Measurements from ENCODE around the gene NCS1. TPM values are rescaled to one million over a fixed set of nuclear protein-coding genes. Genes with fewer than 3 reads are reported as not detected.

NCS1 gene
- total RNA-seq, 1 experiment from 2014 or later, result 68.7 TPM

DNA sequence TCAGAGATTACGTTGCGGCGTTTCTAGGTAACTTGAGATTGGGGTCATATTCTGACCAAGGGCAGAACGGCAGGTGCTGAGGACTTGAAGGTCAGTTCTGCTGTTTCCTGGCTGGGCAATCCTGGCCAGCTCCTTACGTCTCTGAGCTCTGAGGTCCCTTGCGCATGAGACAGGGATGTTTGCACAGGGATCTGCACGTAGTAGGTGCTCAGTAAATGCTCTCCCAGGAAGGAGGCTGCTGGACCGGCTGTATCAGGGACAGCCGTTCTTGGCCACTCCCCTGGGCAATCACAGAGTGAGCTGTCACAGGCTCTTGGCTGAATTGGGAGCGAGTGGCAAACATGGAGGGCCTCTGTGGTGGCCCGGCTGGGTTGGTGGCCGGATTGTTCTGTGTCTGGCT lies 8.3 kb downstream of the NCS1 start:
- ATAC-seq, result no peak
- Histone ChIP-seq H3K9me3 (ENCODE audit: control insufficient read depth in 1 of 2, insufficient read depth in 1 of 2, low read depth in 1 of 2, low read length in 2 of 2) (no peaks in the 10 kb centered on the region), H2AFZ (ENCODE audit: low read depth, low read length, poor library complexity, severe bottlenecking) (no peak overlapping the region), H3K79me2 (ENCODE audit: insufficient read depth, low read length) (peaks cover 97% of the 10 kb centered on the region), H3K4me3 (replicated peaks in 1 of 2; ENCODE audit: low read depth in 1 of 2, low read length in 2 of 2) (no peak overlapping the region), H3K9me2 (ENCODE audit: insufficient read depth) (no peaks in the 10 kb centered on the region), H3K4me2 (ENCODE audit: low read length) (no peak overlapping the region), H3K4me1 (ENCODE audit: control insufficient read depth in 1 of 2, insufficient read depth in 2 of 2, low read length in 2 of 2) (peaks cover 9 to 31% of the 10 kb centered on the region in 2 experiments; a peak in 3 of 4 replicates), H3K36me3 (ENCODE audit: control insufficient read depth in 1 of 2, insufficient read depth in 2 of 2, low read length in 2 of 2) (peaks cover 0 to 1% of the 10 kb centered on the region in 2 experiments; a peak in 1 of 4 replicates), H3K27me3 (ENCODE audit: insufficient read depth, low read length) (no peaks in the 10 kb centered on the region), H4K20me1 (ENCODE audit: insufficient read depth) (no peaks in the 10 kb centered on the region), H3K27ac (ENCODE audit: low read depth, low read length) (no peak overlapping the region), H3K9ac (ENCODE audit: low read length) (no peak overlapping the region)
- ChIA-PET POLR2A (no interaction called here), CTCF (no interaction called here), RAD21 (ENCODE audit: low non-redundant PET in 1 of 2, low total read pairs in 2 of 2, uncharacterized antibody in 2 of 2, unreplicated experiment in 2 of 2) (no interaction called here)
- intact Hi-C loops (cut with micrococcal nuclease), result no loop called here
- TF ChIP-seq SP1 (IDR thresholded peaks at IDR 0.05; ENCODE audit: low read depth), result no peak
- TF ChIP-seq, protein P1, sequence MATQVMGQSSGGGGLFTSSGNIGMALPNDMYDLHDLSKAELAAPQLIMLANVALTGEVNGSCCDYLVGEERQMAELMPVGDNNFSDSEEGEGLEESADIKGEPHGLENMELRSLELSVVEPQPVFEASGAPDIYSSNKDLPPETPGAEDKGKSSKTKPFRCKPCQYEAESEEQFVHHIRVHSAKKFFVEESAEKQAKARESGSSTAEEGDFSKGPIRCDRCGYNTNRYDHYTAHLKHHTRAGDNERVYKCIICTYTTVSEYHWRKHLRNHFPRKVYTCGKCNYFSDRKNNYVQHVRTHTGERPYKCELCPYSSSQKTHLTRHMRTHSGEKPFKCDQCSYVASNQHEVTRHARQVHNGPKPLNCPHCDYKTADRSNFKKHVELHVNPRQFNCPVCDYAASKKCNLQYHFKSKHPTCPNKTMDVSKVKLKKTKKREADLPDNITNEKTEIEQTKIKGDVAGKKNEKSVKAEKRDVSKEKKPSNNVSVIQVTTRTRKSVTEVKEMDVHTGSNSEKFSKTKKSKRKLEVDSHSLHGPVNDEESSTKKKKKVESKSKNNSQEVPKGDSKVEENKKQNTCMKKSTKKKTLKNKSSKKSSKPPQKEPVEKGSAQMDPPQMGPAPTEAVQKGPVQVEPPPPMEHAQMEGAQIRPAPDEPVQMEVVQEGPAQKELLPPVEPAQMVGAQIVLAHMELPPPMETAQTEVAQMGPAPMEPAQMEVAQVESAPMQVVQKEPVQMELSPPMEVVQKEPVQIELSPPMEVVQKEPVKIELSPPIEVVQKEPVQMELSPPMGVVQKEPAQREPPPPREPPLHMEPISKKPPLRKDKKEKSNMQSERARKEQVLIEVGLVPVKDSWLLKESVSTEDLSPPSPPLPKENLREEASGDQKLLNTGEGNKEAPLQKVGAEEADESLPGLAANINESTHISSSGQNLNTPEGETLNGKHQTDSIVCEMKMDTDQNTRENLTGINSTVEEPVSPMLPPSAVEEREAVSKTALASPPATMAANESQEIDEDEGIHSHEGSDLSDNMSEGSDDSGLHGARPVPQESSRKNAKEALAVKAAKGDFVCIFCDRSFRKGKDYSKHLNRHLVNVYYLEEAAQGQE (IDR thresholded peaks at IDR 0.05; ENCODE audit: low read depth), result no peak
- no peak for TF ChIP-seq ZNF274 (IDR thresholded peaks at IDR 0.05; ENCODE audit: low read depth, low read length)
- no peak for TF ChIP-seq FOSL1 (IDR thresholded peaks at IDR 0.05; ENCODE audit: low read depth)
- TF ChIP-seq, protein P2, sequence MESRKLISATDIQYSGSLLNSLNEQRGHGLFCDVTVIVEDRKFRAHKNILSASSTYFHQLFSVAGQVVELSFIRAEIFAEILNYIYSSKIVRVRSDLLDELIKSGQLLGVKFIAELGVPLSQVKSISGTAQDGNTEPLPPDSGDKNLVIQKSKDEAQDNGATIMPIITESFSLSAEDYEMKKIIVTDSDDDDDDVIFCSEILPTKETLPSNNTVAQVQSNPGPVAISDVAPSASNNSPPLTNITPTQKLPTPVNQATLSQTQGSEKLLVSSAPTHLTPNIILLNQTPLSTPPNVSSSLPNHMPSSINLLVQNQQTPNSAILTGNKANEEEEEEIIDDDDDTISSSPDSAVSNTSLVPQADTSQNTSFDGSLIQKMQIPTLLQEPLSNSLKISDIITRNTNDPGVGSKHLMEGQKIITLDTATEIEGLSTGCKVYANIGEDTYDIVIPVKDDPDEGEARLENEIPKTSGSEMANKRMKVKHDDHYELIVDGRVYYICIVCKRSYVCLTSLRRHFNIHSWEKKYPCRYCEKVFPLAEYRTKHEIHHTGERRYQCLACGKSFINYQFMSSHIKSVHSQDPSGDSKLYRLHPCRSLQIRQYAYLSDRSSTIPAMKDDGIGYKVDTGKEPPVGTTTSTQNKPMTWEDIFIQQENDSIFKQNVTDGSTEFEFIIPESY (IDR thresholded peaks at IDR 0.05; ENCODE audit: extremely low read depth, insufficient replicate concordance, low read length), result no peak
- TF ChIP-seq CBX3 (IDR thresholded peaks at IDR 0.05; ENCODE audit: low read depth), result no peak
- DNase-seq (ENCODE audit: low read depth, low spot score), result no peak
- no TSS peak for BruUV-seq (replicated peaks)
